GM18951 (cell line): Measurements from ENCODE around the gene ABCC6.
"Not testable (repeated sequence)": the region's sequence is repeated elsewhere in the genome, so short reads cannot be mapped to it uniquely, and the experiment has no call there.

Experiments
- POLR2A ChIP-seq: IDR thresholded peaks from 4 replicates; pipeline ENCODE4 v1.6.1; 2011; ENCODE audit warnings: mild to moderate bottlenecking; ENCODE audit not compliant: insufficient read length, insufficient read depth; ENCODE audit errors: extremely low read depth
- in situ Hi-C: fragments of 300-500 bp; cut with MboI; formaldehyde crosslinking; loops from one replicate; pipeline ENCODE4 v1.12.0; 2022; ENCODE audit warnings: low sequenced_read_pairs, mixed read lengths, inconsistent platforms; ENCODE audit not compliant: unreplicated experiment

ABCC6 gene

GRCh38 chr16:16118337-16118736 lies 105.0 kb downstream of the ABCC6 start:
- no peak for TF ChIP-seq POLR2A
- in situ Hi-C loops: no loop called here

GRCh38 chr16:16116841-16117240 lies 106.5 kb downstream of the ABCC6 start:
- in situ Hi-C loops: no loop called here
- TF ChIP-seq POLR2A: no peak

GRCh38 chr16:16113076-16113475 lies 110.2 kb downstream of the ABCC6 start:
- in situ Hi-C loops: no loop called here
- TF ChIP-seq POLR2A: no peak

- in situ Hi-C loops: no loop called here
Observed at GRCh38 chr16:16112450-16113053, 110.7 kb downstream of the ABCC6 start.

GRCh38 chr16:16111639-16112038 lies 111.7 kb downstream of the ABCC6 start:
- no peak for TF ChIP-seq POLR2A

More at GRCh38 chr16:16112450-16113053, 110.7 kb downstream of the ABCC6 start:
- TF ChIP-seq POLR2A: no peak

GRCh38 chr16:16110111-16110490 lies 113.2 kb downstream of the ABCC6 start:
- in situ Hi-C loops: no loop called here
- TF ChIP-seq POLR2A: no peak

More at GRCh38 chr16:16111639-16112038, 111.7 kb downstream of the ABCC6 start:
- in situ Hi-C loops: no loop called here

GRCh38 chr16:16109453-16110110 lies 113.7 kb downstream of the ABCC6 start:
- no peak for TF ChIP-seq POLR2A
- in situ Hi-C loops: no loop called here

- TF ChIP-seq POLR2A: no peak
- in situ Hi-C loops: no loop called here
Observed at GRCh38 chr16:16108759-16109158, 114.5 kb downstream of the ABCC6 start.

- no peak for TF ChIP-seq POLR2A
- in situ Hi-C loops: no loop called here
Observed at GRCh38 chr16:16107839-16108238, 115.5 kb downstream of the ABCC6 start.

- in situ Hi-C loops: no loop called here
- no peak for TF ChIP-seq POLR2A
Observed at GRCh38 chr16:16106466-16106865, 116.8 kb downstream of the ABCC6 start.

- in situ Hi-C loops: no loop called here
- TF ChIP-seq POLR2A: no peak
Observed at GRCh38 chr16:16105646-16106045, 117.6 kb downstream of the ABCC6 start.

GRCh38 chr16:16104804-16105141 lies 118.5 kb downstream of the ABCC6 start:
- in situ Hi-C loops: not testable (repeated sequence)

GRCh38 chr16:16104132-16104803 lies 119.0 kb downstream of the ABCC6 start:
- in situ Hi-C loops: not testable (repeated sequence)

GRCh38 chr16:16102738-16103137 lies 120.6 kb downstream of the ABCC6 start:
- in situ Hi-C loops: no loop called here
- TF ChIP-seq POLR2A: no peak

GRCh38 chr16:16101585-16101984 lies 121.7 kb downstream of the ABCC6 start:
- TF ChIP-seq POLR2A: no peak
- in situ Hi-C loops: no loop called here

- in situ Hi-C loops: no loop called here
- no peak for TF ChIP-seq POLR2A
Observed at GRCh38 chr16:16100631-16101030, 122.7 kb downstream of the ABCC6 start.
